Mesenchymal stem cell (in vitro differentiated cells and primary cell): ENCODE results near the gene TVP23A.

Experiments used
- DNase-seq: peaks from one replicate; pipeline ENCODE4 v3.0.0-alpha.2; 2013
- H2AFZ ChIP-seq: one replicate; pipeline ENCODE4 v1.6.1; 2013; ENCODE audit warnings: low read depth, mild to moderate bottlenecking, control low read depth, inconsistent platforms, low read length, moderate library complexity
- H2AK5ac ChIP-seq: 2 replicates; pipeline ENCODE4 v1.6.1; 2013; ENCODE audit warnings: low read length, moderate library complexity, mild to moderate bottlenecking, inconsistent platforms; ENCODE audit not compliant: severe bottlenecking
- H2BK120ac ChIP-seq: one replicate; pipeline ENCODE4 v1.6.1; 2013; ENCODE audit warnings: low read depth, mild to moderate bottlenecking, inconsistent platforms, low read length, moderate library complexity
- H2BK12ac ChIP-seq, 2 experiments: one replicate each; pipeline ENCODE4 v1.6.1; 2013; ENCODE audit warnings: inconsistent platforms in 2 of 2, low read length in 2 of 2, mild to moderate bottlenecking in 2 of 2, moderate library complexity in 2 of 2, control low read depth in 1 of 2
- H2BK15ac ChIP-seq: one replicate; pipeline ENCODE4 v1.6.1; 2013; ENCODE audit warnings: mild to moderate bottlenecking, low read depth, inconsistent platforms; ENCODE audit not compliant: poor library complexity, severe bottlenecking
- H2BK5ac ChIP-seq: 2 replicates; pipeline ENCODE4 v1.6.1; 2013; ENCODE audit warnings: low read depth, mild to moderate bottlenecking, low read length, control low read depth, inconsistent platforms; ENCODE audit not compliant: poor library complexity, severe bottlenecking
- H3K14ac ChIP-seq, 2 experiments: one replicate each; pipeline ENCODE4 v1.6.1; 2013; ENCODE audit warnings: inconsistent platforms in 2 of 2, low read length in 2 of 2, control low read depth in 1 of 2, mild to moderate bottlenecking in 1 of 2, moderate library complexity in 1 of 2
- H3K18ac ChIP-seq, 2 experiments: one replicate each; pipeline ENCODE4 v1.6.1; 2013; ENCODE audit warnings: inconsistent platforms in 2 of 2, low read length in 2 of 2, control low read depth in 1 of 2, low read depth in 1 of 2, mild to moderate bottlenecking in 1 of 2
- H3K23ac ChIP-seq, 2 experiments: one replicate each; pipeline ENCODE4 v1.6.1; 2013; ENCODE audit warnings: inconsistent platforms in 2 of 2, low read length in 2 of 2, mild to moderate bottlenecking in 2 of 2, moderate library complexity in 2 of 2, control low read depth in 1 of 2
- H3K27ac ChIP-seq: 2 replicates; pipeline ENCODE4 v1.5.1; 2013; ENCODE audit warnings: mild to moderate bottlenecking, moderate library complexity, low read length, control low read depth, inconsistent platforms; ENCODE audit not compliant: poor library complexity, severe bottlenecking
- H3K27me3 ChIP-seq, 2 experiments: 2 replicates each; pipeline versions ENCODE4 v1.6.1 to v1.7.0; 2013; ENCODE audit warnings: low read length in 2 of 2, mild to moderate bottlenecking in 2 of 2, moderate library complexity in 2 of 2, control low read depth in 1 of 2, inconsistent platforms in 1 of 2; ENCODE audit not compliant: control insufficient read depth in 1 of 2, insufficient read depth in 1 of 2
- H3K36me3 ChIP-seq, 2 experiments: 2 replicates each; pipeline versions ENCODE4 v1.6.1 to v1.7.0; 2013; ENCODE audit warnings: low read length in 2 of 2, control low read depth in 1 of 2, inconsistent platforms in 1 of 2, low read depth in 1 of 2, mild to moderate bottlenecking in 1 of 2; ENCODE audit not compliant: insufficient read depth in 2 of 2, control insufficient read depth in 1 of 2
- H3K4ac ChIP-seq, 2 experiments: one replicate each; pipeline ENCODE4 v1.6.1; 2013; ENCODE audit warnings: inconsistent platforms in 2 of 2, low read length in 2 of 2, mild to moderate bottlenecking in 2 of 2, moderate library complexity in 2 of 2, control low read depth in 1 of 2, low read depth in 1 of 2
- H3K4me1 ChIP-seq: 2 replicates; pipeline ENCODE4 v1.6.1; 2013; ENCODE audit warnings: low read depth, low read length, control low read depth; ENCODE audit not compliant: control insufficient read depth, insufficient read depth
- H3K4me2 ChIP-seq: 2 replicates; pipeline ENCODE4 v1.6.1; 2013; ENCODE audit warnings: low read length, mild to moderate bottlenecking, inconsistent platforms; ENCODE audit not compliant: poor library complexity, severe bottlenecking
- H3K4me3 ChIP-seq, 2 experiments: 2 replicates each; pipeline versions ENCODE4 v1.5.1 to v1.7.0; 2013; ENCODE audit warnings: low read length in 2 of 2, mild to moderate bottlenecking in 2 of 2, control low read depth in 1 of 2, low read depth in 1 of 2; ENCODE audit not compliant: insufficient read depth in 1 of 2
- H3K79me1 ChIP-seq: replicated peaks from 2 replicates; pipeline ENCODE4 v1.6.1; 2013; ENCODE audit warnings: mild to moderate bottlenecking, control low read depth, low read length, inconsistent platforms; ENCODE audit not compliant: poor library complexity, severe bottlenecking
- H3K9ac ChIP-seq: 2 replicates; pipeline ENCODE4 v1.7.0; 2013; ENCODE audit warnings: mild to moderate bottlenecking, low read length, moderate library complexity
- H3K9me3 ChIP-seq: 2 replicates; pipeline ENCODE4 v1.7.0; 2013; ENCODE audit warnings: mild to moderate bottlenecking, low read length; ENCODE audit not compliant: control insufficient read depth
- H4K8ac ChIP-seq: one replicate; pipeline ENCODE4 v1.6.1; 2013; ENCODE audit warnings: inconsistent platforms, mild to moderate bottlenecking, low read length, moderate library complexity
- H4K91ac ChIP-seq: one replicate; pipeline ENCODE4 v1.6.1; 2013; ENCODE audit warnings: mild to moderate bottlenecking, low read length, inconsistent platforms
- WGBS: methylation state at CpG from one replicate; pipeline ENCODE4 v1.1.7; 2013; ENCODE audit warnings: mixed read lengths; 5-methylcytosine and 5-hydroxymethylcytosine counted together

The TVP23A gene

DNA sequence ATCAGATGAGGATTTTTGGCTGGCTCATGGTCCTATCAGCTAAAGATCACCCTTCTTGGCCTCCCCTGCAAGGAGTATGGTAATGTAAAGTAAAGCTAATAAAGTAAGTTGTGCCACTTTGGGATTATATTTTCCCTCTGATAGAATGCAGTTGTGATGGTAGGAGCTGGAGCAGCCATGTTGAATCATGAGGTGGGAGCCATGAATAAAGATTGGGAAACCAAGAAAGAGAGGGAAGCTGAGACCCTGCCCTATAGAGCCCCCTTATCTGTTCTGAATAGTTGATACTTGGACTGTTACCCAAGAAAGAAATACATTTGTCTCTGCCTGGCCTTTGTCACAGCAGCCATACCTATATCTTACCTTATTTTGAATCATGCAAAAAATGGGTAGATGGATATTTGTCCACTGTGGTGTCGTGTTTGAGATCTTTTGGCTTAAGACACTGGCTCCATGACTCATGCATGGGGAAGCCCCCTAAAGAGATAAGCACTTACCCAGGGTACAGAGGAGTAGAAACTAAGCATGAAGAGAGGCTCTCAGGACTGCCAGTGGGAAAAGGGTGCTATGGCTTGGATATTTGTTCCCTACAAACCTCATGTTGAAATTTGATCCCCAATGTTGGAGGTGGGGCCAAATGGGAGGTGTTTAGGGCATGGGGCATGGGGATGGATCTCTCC, 17.7 kb upstream of the TVP23A start:
- Histone ChIP-seq H4K8ac (no peak overlapping the region), H3K4me3 (no peak overlapping the region), H3K4me1 (no peaks in the 10 kb centered on the region), H4K91ac (no peak overlapping the region), H3K79me1 (no peaks in the 10 kb centered on the region), H3K9me3 (peaks cover 7% of the 10 kb centered on the region), H3K4ac (no peak overlapping the region), H2BK15ac (no peak overlapping the region), H3K18ac (no peak overlapping the region), H3K4me2 (no peak overlapping the region), H2BK5ac (no peak overlapping the region), H3K9ac (no peak overlapping the region), H2AFZ (no peak overlapping the region), H3K27me3 (peaks cover 26 to 29% of the 10 kb centered on the region in 2 experiments), H2AK5ac (no peak overlapping the region), H3K23ac (no peak overlapping the region), H3K36me3 (no peaks in the 10 kb centered on the region), H2BK120ac (no peak overlapping the region), H3K14ac (no peak overlapping the region), H2BK12ac (no peak overlapping the region), H3K27ac (no peak overlapping the region)
- 50% methylated on average over 1 of the region's 1 CpG for WGBS
- no peak for DNase-seq

DNA sequence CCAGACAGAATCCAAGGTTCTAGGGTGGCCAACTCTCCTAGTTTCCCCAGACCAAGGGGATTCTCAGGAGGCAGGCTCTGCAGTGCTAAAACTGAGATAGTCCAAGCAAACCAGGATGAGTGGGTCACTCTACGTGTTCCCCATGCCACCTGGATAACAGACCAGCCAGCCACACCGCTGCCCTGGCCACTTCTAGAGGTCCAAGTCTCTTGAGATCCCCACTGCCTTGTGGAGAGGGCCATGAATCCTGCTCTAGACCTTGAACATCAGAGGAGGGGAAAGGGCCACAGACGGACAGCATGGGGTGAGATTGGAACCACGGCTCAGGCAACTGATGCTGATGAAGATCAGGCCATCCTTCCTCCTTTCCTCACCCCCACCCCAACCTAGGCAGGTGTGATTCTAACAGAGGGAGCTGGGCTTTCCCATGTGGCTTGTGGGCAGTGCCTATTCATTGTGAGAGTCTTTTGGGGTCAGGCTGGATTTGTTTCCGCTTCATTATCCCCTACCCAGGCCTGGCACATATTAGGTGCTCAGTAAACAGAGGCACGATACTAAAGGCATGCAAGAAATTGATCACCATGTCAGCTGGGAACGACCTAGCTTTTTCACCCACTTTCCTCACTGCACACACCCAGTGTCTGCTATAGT, 16.8 kb upstream of the TVP23A start:
- Histone ChIP-seq H4K8ac (no peak overlapping the region), H3K27me3 (peaks cover 17 to 29% of the 10 kb centered on the region in 2 experiments), H4K91ac (no peak overlapping the region), H3K18ac (no peak overlapping the region), H3K4me2 (no peak overlapping the region), H2BK15ac (no peak overlapping the region), H3K27ac (no peak overlapping the region), H3K36me3 (no peaks in the 10 kb centered on the region), H2BK5ac (no peak overlapping the region), H3K14ac (no peak overlapping the region), H3K4me1 (no peaks in the 10 kb centered on the region), H2AK5ac (no peak overlapping the region), H3K9me3 (peaks cover 7% of the 10 kb centered on the region), H3K23ac (no peak overlapping the region), H3K79me1 (no peaks in the 10 kb centered on the region), H2BK12ac (no peak overlapping the region), H2BK120ac (no peak overlapping the region), H3K4me3 (no peak overlapping the region), H2AFZ (no peak overlapping the region), H3K4ac (no peak overlapping the region), H3K9ac (no peak overlapping the region)
- no peak for DNase-seq
- 71% methylated on average over 5 of the region's 7 CpGs for WGBS

DNA sequence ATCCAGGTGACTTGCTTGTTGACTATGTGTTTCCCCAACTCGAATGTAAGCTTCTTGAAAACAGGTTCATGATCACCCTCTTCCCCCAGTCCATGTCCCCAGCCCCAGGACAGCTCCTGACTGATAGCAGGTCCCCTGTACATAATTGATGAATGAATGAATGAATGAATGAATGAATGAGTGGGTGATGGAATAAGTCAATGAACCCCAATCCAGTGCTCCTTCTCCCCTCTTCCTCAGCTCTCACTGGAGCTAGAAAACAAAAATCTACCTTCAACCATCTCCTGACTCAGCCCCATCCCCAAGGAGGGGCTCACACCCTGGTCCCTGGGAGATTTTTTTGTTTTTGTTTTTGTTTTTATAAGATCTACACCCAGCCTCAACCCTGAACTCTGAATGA, 16.2 kb upstream of the TVP23A start:
- no peak overlapping the region for H2BK12ac ChIP-seq
- peaks cover 15 to 29% of the 10 kb centered on the region in 2 experiments for H3K27me3 ChIP-seq
- no peaks in the 10 kb centered on the region for H3K36me3 ChIP-seq
- H2BK15ac ChIP-seq, result no peak overlapping the region
- H3K9ac ChIP-seq, result no peak overlapping the region
- no peak overlapping the region for H3K4me3 ChIP-seq
- no peak overlapping the region for H3K4me2 ChIP-seq
- no peak overlapping the region for H3K23ac ChIP-seq
- no peaks in the 10 kb centered on the region for H3K79me1 ChIP-seq
- no peak overlapping the region for H4K8ac ChIP-seq
- no peak overlapping the region for H4K91ac ChIP-seq
- no peaks in the 10 kb centered on the region for H3K4me1 ChIP-seq
- H2BK5ac ChIP-seq, result no peak overlapping the region
- H3K18ac ChIP-seq, result no peak overlapping the region
- WGBS, result 67% methylated on average over 1 of the region's 1 CpG
- no peak overlapping the region for H3K14ac ChIP-seq
- DNase-seq, result no peak
- no peak overlapping the region for H3K27ac ChIP-seq
- H3K9me3 ChIP-seq, result peaks cover 7% of the 10 kb centered on the region
- H2AK5ac ChIP-seq, result no peak overlapping the region
- H3K4ac ChIP-seq, result no peak overlapping the region
- H2AFZ ChIP-seq, result no peak overlapping the region
- H2BK120ac ChIP-seq, result no peak overlapping the region

DNA sequence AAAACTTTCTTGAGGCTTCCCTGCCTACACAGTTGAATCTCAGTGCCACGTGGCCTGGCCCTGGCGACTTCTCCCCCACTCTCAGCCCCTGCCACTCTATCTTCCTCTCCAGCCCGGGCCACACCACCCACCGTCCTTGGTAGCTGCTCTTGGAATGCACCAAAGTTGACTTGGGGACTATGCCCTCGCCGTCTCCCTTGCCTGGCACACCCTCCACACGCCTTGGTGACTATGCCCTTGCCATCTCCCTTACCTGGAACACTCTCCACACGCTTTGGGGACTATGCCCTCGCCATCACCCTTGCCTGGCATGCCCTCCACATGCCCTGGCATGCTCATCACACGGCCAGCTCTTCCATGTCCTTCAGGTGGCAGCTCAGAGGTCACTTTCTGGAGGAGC, 15.5 kb upstream of the TVP23A start:
- no peak overlapping the region for H2BK120ac ChIP-seq
- H3K9me3 ChIP-seq, result peaks cover 7% of the 10 kb centered on the region
- no peak overlapping the region for H4K91ac ChIP-seq
- no peak overlapping the region for H3K14ac ChIP-seq
- H4K8ac ChIP-seq, result no peak overlapping the region
- no peak overlapping the region for H2BK5ac ChIP-seq
- no peak overlapping the region for H3K27ac ChIP-seq
- H3K18ac ChIP-seq, result no peak overlapping the region
- H3K4me2 ChIP-seq, result no peak overlapping the region
- no peak overlapping the region for H2AFZ ChIP-seq
- no peak overlapping the region for H3K9ac ChIP-seq
- H3K27me3 ChIP-seq, result peaks cover 13 to 29% of the 10 kb centered on the region in 2 experiments
- 62% methylated on average over 10 of the region's 10 CpGs for whole genome bisulfite sequencing
- no peak overlapping the region for H3K23ac ChIP-seq
- H3K4me1 ChIP-seq, result no peaks in the 10 kb centered on the region
- H3K4ac ChIP-seq, result no peak overlapping the region
- H3K36me3 ChIP-seq, result no peaks in the 10 kb centered on the region
- H3K4me3 ChIP-seq, result no peak overlapping the region
- H2BK15ac ChIP-seq, result no peak overlapping the region
- no peak overlapping the region for H2AK5ac ChIP-seq
- no peak for DNase-seq
- H2BK12ac ChIP-seq, result no peak overlapping the region
- no peaks in the 10 kb centered on the region for H3K79me1 ChIP-seq
